Thyroid gland (tissue), 4 donors: ENCODE measurements around the gene NUAK1.

Experiments
- CTCF ChIP-seq, 6 experiments: fragments of 200-600 bp in 3 of 6; fragments of 450-650 bp in 3 of 6; sonication (generic) in 3 of 6; IDR thresholded peaks; one replicate each; pipeline ENCODE4 v1.5.1; 2016 to 2019; ENCODE audit warnings: antibody characterized with exemption in 6 of 6, mild to moderate bottlenecking in 2 of 6, inconsistent platforms in 1 of 6, moderate library complexity in 1 of 6
- POLR2A ChIP-seq, 2 donors: fragments of 450-650 bp; IDR thresholded peaks; one replicate each; pipeline ENCODE4 v1.6.1; 2017; ENCODE audit warnings: antibody characterized with exemption in 2 of 2, mild to moderate bottlenecking in 2 of 2, moderate library complexity in 1 of 2

DNA sequence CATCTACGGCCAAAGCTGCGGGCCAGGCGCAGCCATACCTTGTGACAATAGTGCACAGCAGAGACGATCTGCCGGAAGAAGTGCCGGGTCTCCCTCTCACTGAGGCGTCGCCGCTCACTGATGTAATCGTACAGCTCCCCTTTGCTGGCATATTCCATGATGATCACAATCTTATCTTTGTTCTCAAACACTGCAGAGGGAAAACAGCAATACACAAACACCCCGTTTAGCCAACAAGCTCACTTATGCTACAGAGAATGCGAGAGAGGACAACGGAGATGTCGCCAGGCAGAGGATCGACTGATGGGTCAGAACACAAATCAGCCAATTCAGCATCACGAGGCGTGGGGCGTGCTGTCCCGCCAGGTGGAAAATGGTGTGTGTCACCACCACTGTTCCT, 52.1 kb downstream of the NUAK1 start:
- TF ChIP-seq POLR2A (IDR thresholded peaks at IDR 0.05), result no peak
- TF ChIP-seq CTCF (IDR thresholded peaks at IDR 0.05), result no peak
